Effector memory CD4-positive, alpha-beta T cell (primary cell): ENCODE results near the gene SPRR2G.
"Not testable (repeated sequence)": the region's sequence is repeated elsewhere in the genome, so short reads cannot be mapped to it uniquely, and the experiment has no call there.

ENCODE experiments used
- DNase-seq, 3 donors: peaks; one replicate each; pipeline ENCODE4 v3.0.0-alpha.2; 2020
- H3K27ac ChIP-seq: 2 replicates; pipeline ENCODE4 v1.7.0; 2013; ENCODE audit warnings: mild to moderate bottlenecking, low read length, moderate library complexity; ENCODE audit not compliant: insufficient read depth, poor library complexity, severe bottlenecking
- H3K27me3 ChIP-seq: replicated peaks from 2 replicates; pipeline ENCODE4 v1.7.0; 2013; ENCODE audit warnings: mild to moderate bottlenecking, low read length; ENCODE audit not compliant: insufficient read depth, control insufficient read depth, poor library complexity, severe bottlenecking
- H3K36me3 ChIP-seq: 2 replicates; pipeline ENCODE4 v1.7.0; 2013; ENCODE audit warnings: mild to moderate bottlenecking, low read length, moderate library complexity; ENCODE audit not compliant: control insufficient read depth, insufficient read depth
- H3K4me1 ChIP-seq: 2 replicates; pipeline ENCODE4 v1.7.0; 2013; ENCODE audit warnings: low read length, mild to moderate bottlenecking; ENCODE audit not compliant: control insufficient read depth, insufficient read depth, poor library complexity, severe bottlenecking
- H3K4me3 ChIP-seq: 2 replicates; pipeline ENCODE4 v1.7.0; 2013; ENCODE audit warnings: low read length, low read depth, mild to moderate bottlenecking; ENCODE audit not compliant: insufficient read depth, poor library complexity, severe bottlenecking
- H3K9me3 ChIP-seq: 2 replicates; pipeline ENCODE4 v1.7.0; 2013; ENCODE audit warnings: mild to moderate bottlenecking, low read length, moderate library complexity; ENCODE audit not compliant: control insufficient read depth

SPRR2G gene

DNA sequence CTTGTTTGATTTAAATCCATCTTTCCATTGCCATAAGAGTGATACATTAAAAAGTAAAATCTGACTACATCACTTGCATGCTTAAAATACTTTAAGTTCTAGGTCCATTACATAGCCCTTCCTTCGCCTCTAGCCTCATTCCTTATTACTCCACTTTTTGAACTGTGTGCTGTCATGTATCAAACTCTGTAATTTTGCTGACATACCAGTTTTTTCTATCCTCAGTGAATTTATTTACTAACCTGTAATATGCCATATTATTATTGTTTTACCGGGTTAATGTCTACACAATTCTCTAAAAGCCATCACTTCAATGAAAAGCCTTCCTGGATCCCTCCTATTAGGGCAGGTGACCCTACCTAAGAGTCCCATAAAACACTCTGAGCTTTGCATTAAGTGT is 4.9 kb upstream of the SPRR2G start:
- Histone ChIP-seq H3K9me3 (peaks cover 5% of the 10 kb centered on the region), H3K36me3 (no peaks in the 10 kb centered on the region), H3K27me3 (no peaks in the 10 kb centered on the region), H3K27ac (no peak overlapping the region), H3K4me3 (no peak overlapping the region), H3K4me1 (no peaks in the 10 kb centered on the region)
- no peak for DNase-seq

DNA sequence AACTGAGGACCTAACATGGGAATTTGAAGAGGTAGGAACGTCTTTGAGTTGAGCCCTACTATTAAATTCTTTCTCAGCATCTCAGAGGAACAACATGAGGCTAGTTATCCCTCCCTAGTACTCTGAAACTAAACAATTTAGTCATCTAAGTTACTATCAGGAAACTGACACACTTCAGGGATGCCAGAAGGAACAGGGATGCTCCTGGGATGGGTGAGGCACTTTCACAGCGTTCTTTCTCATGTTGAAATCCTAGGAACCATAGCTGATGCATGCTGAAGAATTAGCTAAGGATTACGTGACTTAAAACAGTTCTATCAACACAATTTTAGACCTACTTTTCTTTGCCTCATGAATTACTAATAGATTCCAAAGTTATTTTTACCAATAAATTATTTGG is 1.8 kb upstream of the SPRR2G start:
- H3K4me1 ChIP-seq = no peaks in the 10 kb centered on the region
- no peaks in the 10 kb centered on the region for H3K27me3 ChIP-seq
- no peaks in the 10 kb centered on the region for H3K36me3 ChIP-seq
- no peak for DNase-seq
- H3K4me3 ChIP-seq = no peak overlapping the region
- H3K9me3 ChIP-seq = no peaks in the 10 kb centered on the region
- no peak overlapping the region for H3K27ac ChIP-seq

DNA sequence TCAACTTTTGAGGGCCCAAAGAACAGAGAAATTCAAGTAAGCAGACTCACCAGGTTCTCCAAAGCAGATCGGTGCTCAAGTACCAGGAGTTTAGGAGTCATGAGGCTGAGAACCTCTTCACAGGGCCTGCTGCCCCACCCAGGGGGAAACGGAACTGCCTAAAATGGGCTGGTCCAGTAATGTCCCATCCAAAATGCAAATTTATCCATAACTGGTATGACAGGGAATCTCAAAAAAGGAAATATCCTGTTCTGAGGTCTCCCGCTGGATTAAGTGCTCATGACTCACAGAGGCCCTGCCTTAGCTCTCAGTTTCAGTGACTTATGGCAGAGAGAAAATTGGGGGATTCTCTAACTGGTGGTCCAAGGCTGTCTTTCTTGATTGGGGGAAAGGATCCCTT is 9.3 kb downstream of the SPRR2G start:
- no peak for DNase-seq
- H3K27ac ChIP-seq = no peak overlapping the region
- H3K27me3 ChIP-seq = peaks cover 2% of the 10 kb centered on the region
- H3K4me3 ChIP-seq = no peak overlapping the region
- H3K36me3 ChIP-seq = no peaks in the 10 kb centered on the region
- no peaks in the 10 kb centered on the region for H3K4me1 ChIP-seq
- H3K9me3 ChIP-seq = no peaks in the 10 kb centered on the region

DNA sequence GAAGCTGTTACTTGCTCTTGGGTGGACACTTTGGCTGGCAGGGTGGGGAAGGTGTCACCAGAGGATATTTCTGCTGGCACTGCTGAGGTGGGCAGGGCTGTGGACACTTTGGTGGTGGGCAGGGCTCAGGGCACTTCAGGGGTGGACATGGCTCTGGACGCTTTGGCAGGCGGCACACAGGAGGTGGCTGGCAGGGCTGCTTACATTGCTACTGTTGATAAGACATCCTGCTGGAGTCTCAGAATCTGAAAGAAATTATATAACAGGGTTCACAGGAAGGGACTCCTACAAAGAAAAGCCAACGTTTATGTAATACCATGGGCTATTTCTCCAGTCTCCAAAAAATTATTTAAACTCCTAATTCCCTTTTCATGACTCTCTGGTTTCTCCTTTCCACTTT is 10.2 kb downstream of the SPRR2G start:
- H3K4me3 ChIP-seq = no peak overlapping the region
- peaks cover 5% of the 10 kb centered on the region for H3K27me3 ChIP-seq

DNA sequence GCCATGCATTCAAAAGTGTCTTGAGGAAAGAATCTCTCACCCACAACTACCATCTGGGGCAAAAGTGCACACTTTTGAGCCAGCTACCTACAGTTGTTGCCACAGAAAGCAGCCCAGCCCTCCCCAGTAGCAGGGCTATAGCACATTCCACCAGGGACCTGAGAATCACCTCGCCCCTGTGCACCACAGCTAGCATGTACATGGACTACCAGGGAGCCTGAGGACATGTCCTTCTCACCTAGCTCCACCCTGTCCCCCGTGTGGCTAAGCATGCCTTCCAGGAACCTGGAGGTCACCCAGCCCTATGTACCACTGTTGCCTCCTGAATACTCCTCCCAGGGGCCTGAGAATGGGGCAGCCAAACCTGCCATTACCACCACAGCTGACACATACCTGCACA is 16.9 kb downstream of the SPRR2G start:
- Histone ChIP-seq H3K9me3 (no peaks in the 10 kb centered on the region), H3K27ac (no peak overlapping the region), H3K27me3 (peaks cover 13% of the 10 kb centered on the region), H3K4me3 (no peak overlapping the region), H3K36me3 (no peaks in the 10 kb centered on the region), H3K4me1 (no peaks in the 10 kb centered on the region)
- DNase-seq = no peak

More for the DNA sequence above, 10.2 kb downstream of the SPRR2G start:
- no peaks in the 10 kb centered on the region for H3K36me3 ChIP-seq
- no peaks in the 10 kb centered on the region for H3K9me3 ChIP-seq
- no peak for DNase-seq
- no peak overlapping the region for H3K27ac ChIP-seq
- no peaks in the 10 kb centered on the region for H3K4me1 ChIP-seq

DNA sequence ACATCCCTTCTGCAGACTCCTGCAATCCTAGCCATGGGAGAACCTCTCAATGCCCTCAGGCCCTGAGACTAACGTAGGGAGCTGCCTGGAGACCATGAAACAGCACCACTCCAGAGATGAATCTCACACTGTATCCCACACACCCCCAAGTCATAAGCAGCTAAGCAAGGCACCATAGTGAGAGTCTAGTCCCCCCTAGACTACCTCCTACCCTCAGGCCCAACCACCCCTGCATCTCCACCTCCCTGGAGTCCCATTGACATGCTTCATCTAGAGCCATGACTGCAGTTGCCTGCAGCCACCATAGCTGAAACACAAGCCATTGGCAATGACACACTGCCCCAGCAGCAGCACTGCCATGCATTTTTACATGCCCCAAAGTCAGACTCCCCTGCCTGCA is 17.4 kb downstream of the SPRR2G start:
- no peak overlapping the region for H3K4me3 ChIP-seq
- H3K9me3 ChIP-seq = no peaks in the 10 kb centered on the region
- H3K27ac ChIP-seq = no peak overlapping the region
- no peak for DNase-seq
- H3K27me3 ChIP-seq = peaks cover 13% of the 10 kb centered on the region
- no peaks in the 10 kb centered on the region for H3K4me1 ChIP-seq
- H3K36me3 ChIP-seq = no peaks in the 10 kb centered on the region

DNA sequence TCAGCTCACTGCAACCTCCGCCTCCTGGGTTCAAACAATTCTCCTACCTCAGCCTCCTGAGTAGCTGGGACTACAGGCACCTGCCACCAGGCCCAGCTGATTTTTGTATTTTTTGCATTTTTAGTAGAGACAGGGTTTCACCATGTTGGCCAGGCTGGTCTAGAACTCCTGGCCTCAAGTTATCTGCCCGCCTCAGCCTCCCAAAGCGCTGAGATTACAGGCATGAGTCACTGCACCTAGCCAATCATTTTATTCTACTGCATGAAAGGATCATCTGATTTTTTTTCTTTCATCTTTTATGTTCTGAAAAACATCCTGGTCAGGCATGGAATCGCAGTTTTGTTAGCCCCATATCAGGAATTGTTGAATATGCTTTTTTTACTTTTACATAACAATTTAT is 22.0 kb downstream of the SPRR2G start:
- H3K27me3 ChIP-seq, H3K4me3 ChIP-seq, H3K36me3 ChIP-seq, DNase-seq, H3K4me1 ChIP-seq, H3K27ac ChIP-seq, H3K9me3 ChIP-seq: not testable (repeated sequence)

DNA sequence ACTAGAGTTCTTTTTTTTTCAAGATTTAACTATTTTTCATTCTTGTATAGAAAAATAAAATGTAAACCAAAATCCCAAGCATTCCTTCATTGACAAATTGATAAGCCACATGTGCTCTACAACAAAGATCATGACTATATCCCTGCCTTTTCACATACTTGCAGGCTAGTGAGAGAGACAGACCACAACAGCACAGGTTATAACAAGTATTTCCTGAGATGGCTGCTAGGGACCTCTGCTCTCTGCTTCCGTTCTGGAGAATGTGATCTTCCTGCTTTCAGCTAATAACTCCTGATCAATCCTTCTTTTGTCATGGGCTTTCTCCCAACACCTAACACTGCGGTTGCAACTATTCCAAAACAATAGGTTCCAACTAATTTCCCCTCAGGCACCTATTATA is 23.4 kb downstream of the SPRR2G start:
- DNase-seq = no peak
- no peaks in the 10 kb centered on the region for H3K4me1 ChIP-seq
- H3K27ac ChIP-seq = no peak overlapping the region
- H3K4me3 ChIP-seq = no peak overlapping the region
- H3K9me3 ChIP-seq = no peaks in the 10 kb centered on the region
- H3K27me3 ChIP-seq = no peaks in the 10 kb centered on the region
- H3K36me3 ChIP-seq = no peaks in the 10 kb centered on the region

DNA sequence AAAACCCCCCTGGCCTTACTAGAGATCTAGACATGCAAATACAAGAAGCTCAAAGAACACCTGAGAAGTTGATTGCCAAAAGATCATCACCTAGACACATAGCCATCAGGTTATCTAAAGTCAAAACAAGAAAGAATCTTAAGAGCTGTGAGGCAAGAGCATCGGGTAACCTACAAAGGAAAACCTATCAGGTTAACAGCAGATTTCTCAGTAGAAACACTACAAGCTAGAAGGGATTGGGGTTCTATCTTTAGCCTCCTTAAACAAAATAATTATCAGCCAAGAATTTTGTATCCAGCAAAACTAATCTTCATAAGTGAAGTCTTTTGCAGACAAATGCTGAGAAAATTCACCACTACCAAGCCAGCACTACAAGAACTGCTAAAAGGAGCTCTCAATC is 25.2 kb downstream of the SPRR2G start:
- DNase-seq = no peak
- H3K9me3 ChIP-seq = no peaks in the 10 kb centered on the region
- no peak overlapping the region for H3K4me3 ChIP-seq
- no peaks in the 10 kb centered on the region for H3K4me1 ChIP-seq
- H3K27ac ChIP-seq = no peak overlapping the region
- no peaks in the 10 kb centered on the region for H3K36me3 ChIP-seq
- no peaks in the 10 kb centered on the region for H3K27me3 ChIP-seq

DNA sequence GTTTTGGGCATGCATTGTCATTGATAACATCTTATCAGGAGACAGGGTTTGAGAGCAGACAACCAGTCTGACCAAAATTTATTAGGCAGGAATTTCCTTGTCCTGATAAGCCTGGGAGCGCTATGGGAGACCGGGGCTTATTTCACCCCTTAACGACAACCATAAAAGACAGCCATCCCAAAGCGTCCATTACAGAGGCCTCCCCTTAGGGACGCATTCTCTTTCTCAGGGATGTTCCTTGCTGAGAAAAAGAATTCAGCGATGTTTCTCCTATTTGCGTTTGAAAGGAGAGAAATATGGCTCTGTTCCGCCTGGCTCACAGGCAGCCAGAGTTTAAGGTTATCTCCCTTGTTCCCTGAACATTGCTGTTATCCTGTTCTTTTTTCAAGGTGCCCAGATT is 26.9 kb downstream of the SPRR2G start:
- not testable (repeated sequence) for H3K36me3 ChIP-seq, DNase-seq, H3K4me1 ChIP-seq, H3K4me3 ChIP-seq, H3K9me3 ChIP-seq, H3K27me3 ChIP-seq, H3K27ac ChIP-seq

DNA sequence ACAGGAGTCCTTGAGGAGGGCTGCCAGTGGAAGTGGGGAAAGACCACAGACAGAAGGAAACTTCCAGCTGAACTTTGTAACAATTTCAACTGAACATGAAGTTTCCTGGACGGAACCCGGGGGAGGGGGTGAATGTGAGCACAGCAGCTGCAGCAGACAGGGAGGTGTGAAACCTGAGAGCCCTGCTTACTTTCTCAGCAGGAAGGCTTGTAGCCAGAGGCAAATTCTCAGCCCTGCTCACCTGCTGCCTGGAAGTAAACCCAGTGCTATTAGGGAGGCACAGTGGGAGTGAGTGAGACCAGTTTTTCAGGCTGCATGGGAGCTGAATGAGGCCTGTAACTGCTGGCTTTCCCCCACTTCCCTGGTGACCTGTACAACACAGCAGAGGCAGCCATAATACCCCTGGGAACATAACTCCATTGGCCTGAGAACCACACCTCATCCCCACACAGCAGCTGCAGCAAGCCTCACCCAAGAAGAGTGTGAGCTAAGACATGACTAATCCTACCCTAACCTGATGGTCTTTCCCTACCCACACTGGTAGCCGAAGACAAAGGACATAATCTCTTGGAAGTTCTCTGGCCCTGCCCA is 27.8 kb downstream of the SPRR2G start:
- H3K4me1 ChIP-seq = no peaks in the 10 kb centered on the region
- DNase-seq = no peak
- H3K27me3 ChIP-seq = no peaks in the 10 kb centered on the region
- no peak overlapping the region for H3K4me3 ChIP-seq
- no peaks in the 10 kb centered on the region for H3K9me3 ChIP-seq
- H3K36me3 ChIP-seq = no peaks in the 10 kb centered on the region
- H3K27ac ChIP-seq = no peak overlapping the region
